Adrenal gland (tissue), 12 donors: Measurements from ENCODE around the gene PCDH12. TPM values are rescaled to one million over a fixed set of nuclear protein-coding genes. Genes with fewer than 3 reads are reported as not detected.

Experiments
- DNase-seq, 7 donors: peaks; one replicate each; pipeline ENCODE4 v3.0.0-alpha.2; 2019 to 2020
- H3K27ac ChIP-seq, 5 donors: fragments of 200-600 bp; sonication (generic) in 4 of 5; 1 replicate in 3 of 5; 2 replicates in 2 of 5; pipeline versions ENCODE4 v1.5.1 to v1.8.0; 2016 to 2020; ENCODE audit warnings: mild to moderate bottlenecking in 1 of 5
- H3K27me3 ChIP-seq: fragments of 200-600 bp; 2 replicates; pipeline ENCODE4 v1.8.0; 2021
- H3K36me3 ChIP-seq, 2 donors: fragments of 200-600 bp; replicated peaks in 1 of 2; 1 replicate in 1 of 2; 2 replicates in 1 of 2; pipeline versions ENCODE4 v1.5.1 to v1.8.0; 2018 to 2022
- H3K4me1 ChIP-seq, 2 donors: fragments of 200-600 bp; replicated peaks in 1 of 2; 1 replicate in 1 of 2; 2 replicates in 1 of 2; pipeline versions ENCODE4 v1.5.1 to v1.8.0; 2018 to 2021
- H3K4me3 ChIP-seq, 4 donors: fragments of 200-600 bp; sonication (generic) in 3 of 4; one replicate each; pipeline ENCODE4 v1.5.1; 2016 to 2018
- H3K9me3 ChIP-seq, 3 donors: fragments of 200-600 bp; sonication (generic) in 1 of 3; replicated peaks in 1 of 3; 1 replicate in 2 of 3; 2 replicates in 1 of 3; pipeline versions ENCODE4 v1.5.1 to v1.8.0; 2016 to 2021
- POLR2A ChIP-seq, 2 donors: fragments of 450-650 bp; IDR thresholded peaks; one replicate each; pipeline ENCODE4 v1.6.1; 2017; ENCODE audit warnings: antibody characterized with exemption in 2 of 2, mild to moderate bottlenecking in 2 of 2, moderate library complexity in 1 of 2
- WGBS, 4 donors: extraction: QIAGEN DNeasy Blood & Tissue Kit in 2 of 4; methylation state at CpG; one replicate each; pipeline versions ENCODE4 v1.1.5 to v1.1.7; 2013 to 2017; 5-methylcytosine and 5-hydroxymethylcytosine counted together
- intact Hi-C, 2 donors: fragments of 100-400 bp; cut with DNase I; formaldehyde crosslinking; loops; one replicate each; pipeline versions ENCODE4 v1.14.1 to v1.15.0; 2022 to 2023
- polyA plus RNA-seq, 3 donors: library from polyadenylated mRNA; stranded (reverse); fragments of 200-250 nt in 2 of 3; fragments of 350-450 nt in 1 of 3; fragmentation: Illumina TruSeq in 1 of 3; extraction: RNeasy Lipid Tissue Mini Kit (QIAGEN cat#74804) in 1 of 3; gene quantifications; one replicate each; pipeline ENCODE4 v1.2.3, GENCODE V29; 2013 to 2014
- total RNA-seq, 9 donors: library from RNA; depleted of rRNA in 4 of 9; stranded (reverse); fragments of >200 nt in 4 of 9; fragments of 120-200 nt in 1 of 9; fragmentation: NEBNext Ultra II Directional in 1 of 9; extraction: Animal tissue kit (Norgen Biotek cat#: 25700) in 1 of 9; gene quantifications; one replicate each; pipeline versions ENCODE4 v1.1.0 to v1.2.4, GENCODE V29; 2013 to 2023
- TF ChIP-seq, protein P1 (sequence below), 6 experiments: fragments of 450-650 bp in 4 of 6; fragments of 200-600 bp in 2 of 6; sonication (generic) in 1 of 6; IDR thresholded peaks; 1 replicate in 5 of 6; 2 replicates in 1 of 6; pipeline versions ENCODE4 v1.5.1 to v1.8.0; 2016 to 2021; ENCODE audit warnings: antibody characterized with exemption in 6 of 6, mild to moderate bottlenecking in 2 of 6, moderate library complexity in 1 of 6
- donor health status: healthy with polysubstance abuse.
- donor health status: Bipolar disorder and iron deficiency.
- donor health status: DM: yes; HTN: yes; CAD: no.
- donor health status: DM: no; HTN: no; CAD: no.
- donor health status: DM: no; HTN: no; CAD: no.
- donor health status: DM: yes; HTN: yes; CAD: no.

The PCDH12 gene
- total and polyA plus RNA-seq, 12 donors, result 3.3 to 18.4 (median 11.3) TPM

- H3K4me3 ChIP-seq, result no peak overlapping the region
- intact Hi-C loops, result loop anchor here in 1 of 2 donors (2.0 kb wide), 1 partner anchor 269 kb away; no protein-coding TSS in a partner anchor
- H3K9me3 ChIP-seq, result no peaks in the 10 kb centered on the region
- no peak for DNase-seq
- no peaks in the 10 kb centered on the region for H3K36me3 ChIP-seq
- H3K27ac ChIP-seq, result no peak overlapping the region
- WGBS, 4 donors, result 84 to 89% (median 86%) methylated on average over 3 of the region's 3 CpGs
- TF ChIP-seq POLR2A (IDR thresholded peaks at IDR 0.05), result no peak
- TF ChIP-seq, protein P1, sequence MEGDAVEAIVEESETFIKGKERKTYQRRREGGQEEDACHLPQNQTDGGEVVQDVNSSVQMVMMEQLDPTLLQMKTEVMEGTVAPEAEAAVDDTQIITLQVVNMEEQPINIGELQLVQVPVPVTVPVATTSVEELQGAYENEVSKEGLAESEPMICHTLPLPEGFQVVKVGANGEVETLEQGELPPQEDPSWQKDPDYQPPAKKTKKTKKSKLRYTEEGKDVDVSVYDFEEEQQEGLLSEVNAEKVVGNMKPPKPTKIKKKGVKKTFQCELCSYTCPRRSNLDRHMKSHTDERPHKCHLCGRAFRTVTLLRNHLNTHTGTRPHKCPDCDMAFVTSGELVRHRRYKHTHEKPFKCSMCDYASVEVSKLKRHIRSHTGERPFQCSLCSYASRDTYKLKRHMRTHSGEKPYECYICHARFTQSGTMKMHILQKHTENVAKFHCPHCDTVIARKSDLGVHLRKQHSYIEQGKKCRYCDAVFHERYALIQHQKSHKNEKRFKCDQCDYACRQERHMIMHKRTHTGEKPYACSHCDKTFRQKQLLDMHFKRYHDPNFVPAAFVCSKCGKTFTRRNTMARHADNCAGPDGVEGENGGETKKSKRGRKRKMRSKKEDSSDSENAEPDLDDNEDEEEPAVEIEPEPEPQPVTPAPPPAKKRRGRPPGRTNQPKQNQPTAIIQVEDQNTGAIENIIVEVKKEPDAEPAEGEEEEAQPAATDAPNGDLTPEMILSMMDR (IDR thresholded peaks at IDR 0.05), result no peak
- no peaks in the 10 kb centered on the region for H3K27me3 ChIP-seq
- peaks cover 0 to 12% of the 10 kb centered on the region in 2 donors for H3K4me1 ChIP-seq
Observed at GRCh38 chr5:141961466-141961865, 3.5 kb upstream of the PCDH12 start.

DNA sequence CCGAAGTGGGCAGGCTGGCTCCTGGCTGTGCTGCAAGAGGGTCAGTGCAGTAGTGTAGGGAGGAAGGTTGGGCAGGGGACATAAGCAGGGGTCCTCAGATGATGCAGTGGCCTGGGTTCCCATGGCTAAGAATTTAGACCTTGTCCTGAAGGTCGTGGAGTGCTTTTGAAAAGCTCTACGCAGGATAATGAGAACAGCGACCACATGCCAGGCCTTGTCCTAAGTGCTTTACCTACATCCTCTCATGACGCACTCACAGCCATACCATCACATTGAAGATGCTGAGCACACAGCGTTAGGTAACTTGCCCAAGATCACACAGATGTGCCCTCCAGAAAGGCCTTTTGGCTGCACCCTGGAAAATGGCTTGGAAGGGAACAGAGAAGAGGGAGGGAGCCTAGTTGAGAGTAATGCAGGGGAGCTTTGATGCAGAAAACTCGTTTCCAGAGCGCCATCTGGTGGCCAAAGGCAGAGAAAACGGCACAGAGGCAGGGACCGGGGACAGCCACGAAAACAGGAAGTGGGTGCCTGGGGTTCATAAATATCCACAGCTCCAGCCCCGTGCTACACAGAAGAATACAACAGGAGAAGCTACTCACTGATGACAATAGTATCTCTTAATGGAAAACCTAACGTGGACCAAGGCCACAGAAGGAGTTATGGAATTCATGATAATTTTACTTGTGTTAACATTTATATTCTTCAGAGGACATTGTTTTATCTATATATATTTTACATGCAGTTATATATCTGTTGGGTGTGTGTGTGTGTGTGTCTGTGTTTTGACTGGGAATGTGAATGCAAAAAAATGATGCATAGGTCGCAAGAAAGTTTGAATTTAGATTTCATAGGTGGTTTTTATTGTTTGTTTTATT is 2.7 kb upstream of the PCDH12 start:
- Histone ChIP-seq H3K4me3 (no peak overlapping the region), H3K9me3 (no peaks in the 10 kb centered on the region), H3K27ac (no peak overlapping the region), H3K4me1 (peaks cover 0 to 12% of the 10 kb centered on the region in 2 donors), H3K27me3 (no peaks in the 10 kb centered on the region), H3K36me3 (no peaks in the 10 kb centered on the region)
- no peak for TF ChIP-seq POLR2A (IDR thresholded peaks at IDR 0.05)
- TF ChIP-seq, protein P1 (IDR thresholded peaks at IDR 0.05), result peak; percentile 76 to 92 (median 88)
- DNase-seq, result peak; percentile 86 to 96 (median 88)
- intact Hi-C loops, result loop anchor here in 1 of 2 donors (2.0 kb wide), 1 partner anchor 268 kb away; no protein-coding TSS in a partner anchor
- 24 to 27% (median 26%) methylated on average over 14 of the region's 14 CpGs for WGBS, 4 donors

DNA sequence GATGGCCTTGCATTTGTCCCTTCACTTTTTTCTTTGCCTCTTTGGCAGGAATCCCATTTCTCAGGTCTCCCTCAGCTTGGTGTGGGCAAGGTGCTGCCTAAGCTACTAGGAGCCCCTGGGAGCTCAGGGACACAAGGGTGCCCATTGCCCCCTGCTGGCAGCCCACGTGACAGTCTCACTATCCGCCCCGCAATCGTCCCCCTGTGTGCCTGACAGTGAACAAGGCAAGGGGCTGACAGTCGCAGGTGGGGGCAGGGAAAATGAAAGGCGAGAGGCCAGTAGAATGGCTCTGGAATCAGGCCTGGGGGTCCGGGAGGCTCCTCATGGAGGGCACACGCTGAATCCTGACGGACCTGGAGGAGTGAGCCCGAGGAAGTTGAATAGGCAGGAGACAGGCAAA is 2.0 kb upstream of the PCDH12 start:
- Histone ChIP-seq H3K27ac (no peak overlapping the region), H3K4me1 (peaks cover 0 to 12% of the 10 kb centered on the region in 2 donors), H3K36me3 (no peaks in the 10 kb centered on the region), H3K27me3 (no peaks in the 10 kb centered on the region), H3K9me3 (no peaks in the 10 kb centered on the region), H3K4me3 (no peak overlapping the region)
- TF ChIP-seq, protein P1 (IDR thresholded peaks at IDR 0.05), result peak in 4 of 6 experiments; percentile 12 to 27 (median 20)
- TF ChIP-seq POLR2A (IDR thresholded peaks at IDR 0.05), result no peak
- DNase-seq, result peak in 1 of 7 donors; percentile 19
- 51 to 57% (median 55%) methylated on average over 10 of the region's 10 CpGs for WGBS, 4 donors
- intact Hi-C loops, result loop anchor here in 1 of 2 donors (2.0 kb wide), 1 partner anchor 267 kb away; no protein-coding TSS in a partner anchor

GRCh38 chr5:141958546-141959172 is 657 bp upstream of the PCDH12 start:
- Histone ChIP-seq H3K27ac (peak overlapping the region in 3 of 5 donors; percentile 6 to 75 (median 42)), H3K4me1 (peaks cover 0 to 12% of the 10 kb centered on the region in 2 donors)
- intact Hi-C loops, result loop anchor here (5.0 to 10.0 kb wide), 4 partner anchors 74 to 276 kb away; partner anchors contain the start of gene ARAP3 (in 1 of the 2)

More at GRCh38 chr5:141958546-141959172, 657 bp upstream of the PCDH12 start:
- Histone ChIP-seq H3K4me3 (no peak overlapping the region), H3K9me3 (no peaks in the 10 kb centered on the region), H3K36me3 (no peaks in the 10 kb centered on the region), H3K27me3 (no peaks in the 10 kb centered on the region)
- TF ChIP-seq, protein P1 (IDR thresholded peaks at IDR 0.05), result no peak
- TF ChIP-seq POLR2A (IDR thresholded peaks at IDR 0.05), result no peak
- WGBS, 4 donors, result 47 to 66% (median 58%) methylated on average over 8 of the region's 8 CpGs
- no peak for DNase-seq
